GM21526 (cell line): ENCODE data around the gene OR2T6.
A peak's percentile ranks its signal among the peaks of the same experiment; 100 is the strongest.
"Not testable (repeated sequence)": the region's sequence is repeated elsewhere in the genome, so short reads cannot be mapped to it uniquely, and the experiment has no call there.

Source experiments
- ATAC-seq: cut with Tn5 transposase; IDR thresholded peaks from one replicate; pipeline ENCODE4 v1.9.1; 2021; ENCODE audit warnings: moderate library complexity; ENCODE audit not compliant: unreplicated experiment, low FRiP score

The OR2T6 gene

GRCh38 chr1:248375446-248375845, at the start of gene OR2T6:
TSS of gene OR2T6 (plus strand) at chr1:248375746. CDS start at chr1:248387609, 11,863 bp downstream.
- no peak for ATAC-seq

GRCh38 chr1:248343451-248343850, 32.1 kb upstream of the OR2T6 start:
- ATAC-seq: no peak

- no peak for ATAC-seq
Observed at GRCh38 chr1:248348475-248348874, 27.1 kb upstream of the OR2T6 start, which contains the start of gene OR14C36. TSS of gene OR14C36 (plus strand) at chr1:248348775. CDS start at chr1:248348775, 0 bp downstream.

- no peak for ATAC-seq
Observed at GRCh38 chr1:248359415-248359814, 16.1 kb upstream of the OR2T6 start.

GRCh38 chr1:248361121-248361715, 14.3 kb upstream of the OR2T6 start, which contains the start of gene OR2T4:
TSS of gene OR2T4 (plus strand) at chr1:248361665. CDS start at chr1:248361665, 0 bp downstream.
- ATAC-seq: no peak

- ATAC-seq: no peak
Observed at GRCh38 chr1:248366609-248367008, 8.9 kb upstream of the OR2T6 start.

- no peak for ATAC-seq
Observed at GRCh38 chr1:248372394-248372793, 3.2 kb upstream of the OR2T6 start.

GRCh38 chr1:248373761-248374160, 1.8 kb upstream of the OR2T6 start:
- ATAC-seq: no peak

GRCh38 chr1:248376916-248377315, 1.4 kb downstream of the OR2T6 start:
- no peak for ATAC-seq

- ATAC-seq: no peak
Observed at GRCh38 chr1:248380854-248381253, 5.3 kb downstream of the OR2T6 start.

- ATAC-seq: no peak
Observed at GRCh38 chr1:248388426-248388825, 12.9 kb downstream of the OR2T6 start.

GRCh38 chr1:248393050-248393449, 17.5 kb downstream of the OR2T6 start:
- no peak for ATAC-seq

GRCh38 chr1:248402748-248403147, 27.2 kb downstream of the OR2T6 start, which contains the start of gene OR2T1:
TSS of gene OR2T1 (plus strand) at chr1:248403048. CDS start at chr1:248406148, 3,100 bp downstream.
- ATAC-seq: no peak

GRCh38 chr1:248404024-248404423, 28.5 kb downstream of the OR2T6 start:
- ATAC-seq: no peak

GRCh38 chr1:248406721-248407692, 31.5 kb downstream of the OR2T6 start:
- no peak for ATAC-seq

GRCh38 chr1:248416226-248416625, 40.7 kb downstream of the OR2T6 start:
- no peak for ATAC-seq

- ATAC-seq: no peak
Observed at GRCh38 chr1:248417854-248418253, 42.3 kb downstream of the OR2T6 start.

GRCh38 chr1:248421384-248421783, 45.8 kb downstream of the OR2T6 start:
- ATAC-seq: no peak

- ATAC-seq: peak; percentile 32
Observed at GRCh38 chr1:248427526-248428191, 52.1 kb downstream of the OR2T6 start.

GRCh38 chr1:248428192-248428533, 52.6 kb downstream of the OR2T6 start:
- peak; percentile 94 for ATAC-seq

GRCh38 chr1:248431683-248432082, 56.1 kb downstream of the OR2T6 start:
- not testable (repeated sequence) for ATAC-seq
